GM19240 (cell line): ENCODE measurements around the gene YIPF7.

ENCODE experiments used
- DNase-seq: peaks from one replicate; pipeline ENCODE4 v3.0.0; 2011; ENCODE audit warnings: low spot score; ENCODE audit not compliant: insufficient read length

YIPF7 gene

GRCh38 chr4:44651425-44651824 is at the start of gene YIPF7:
TSS of gene YIPF7 (minus strand) at chr4:44651625. CDS start at chr4:44650100, 1,525 bp downstream.
- no peak for DNase-seq

- no peak for DNase-seq
Observed at GRCh38 chr4:44701037-44701436, 49.6 kb upstream of the YIPF7 start.

- DNase-seq: no peak
Observed at GRCh38 chr4:44700427-44700826, 49.0 kb upstream of the YIPF7 start.

GRCh38 chr4:44684648-44685047 is 33.2 kb upstream of the YIPF7 start:
- no peak for DNase-seq

- DNase-seq: no peak
Observed at GRCh38 chr4:44679060-44679459, 27.6 kb upstream of the YIPF7 start.

- DNase-seq: peak; percentile 45
Observed at GRCh38 chr4:44678094-44679041, 26.9 kb upstream of the YIPF7 start, which contains the start of gene GUF1. TSS of gene GUF1 (plus strand) at chr4:44678420. CDS start at chr4:44678623, 203 bp downstream.

GRCh38 chr4:44675366-44675765 is 23.9 kb upstream of the YIPF7 start:
- DNase-seq: no peak

GRCh38 chr4:44674471-44674870 is 23.0 kb upstream of the YIPF7 start:
- DNase-seq: no peak

- DNase-seq: no peak
Observed at GRCh38 chr4:44671636-44672035, 20.2 kb upstream of the YIPF7 start.

- no peak for DNase-seq
Observed at GRCh38 chr4:44670506-44671199, 19.2 kb upstream of the YIPF7 start.

GRCh38 chr4:44668526-44668925 is 17.1 kb upstream of the YIPF7 start:
- DNase-seq: no peak

- no peak for DNase-seq
Observed at GRCh38 chr4:44663539-44664263, 12.3 kb upstream of the YIPF7 start.

- DNase-seq: no peak
Observed at GRCh38 chr4:44662623-44663005, 11.2 kb upstream of the YIPF7 start.

- DNase-seq: no peak
Observed at GRCh38 chr4:44661940-44662622, 10.7 kb upstream of the YIPF7 start.

GRCh38 chr4:44660396-44660795 is 9.0 kb upstream of the YIPF7 start:
- no peak for DNase-seq

GRCh38 chr4:44652002-44652401 is 577 bp upstream of the YIPF7 start:
- no peak for DNase-seq

GRCh38 chr4:44646151-44646550 is 5.3 kb downstream of the YIPF7 start:
- no peak for DNase-seq

GRCh38 chr4:44638091-44638490 is 13.3 kb downstream of the YIPF7 start:
- no peak for DNase-seq

GRCh38 chr4:44632733-44633132 is 18.7 kb downstream of the YIPF7 start:
- no peak for DNase-seq

- DNase-seq: no peak
Observed at GRCh38 chr4:44632089-44632488, 19.3 kb downstream of the YIPF7 start.

GRCh38 chr4:44629280-44629866 is 22.1 kb downstream of the YIPF7 start:
- peak; percentile 7 for DNase-seq
